MM.1S (cell line): ENCODE data around the gene CEP250.

ENCODE experiments used
- DNase-seq: peaks from one replicate; pipeline ENCODE4 v3.0.0-alpha.2; 2015
- H2AFZ ChIP-seq: fragments of 300-600 bp; sonication (generic); 2 replicates; pipeline ENCODE4 v1.6.0; 2016; ENCODE audit warnings: antibody characterized with exemption, low read length
- H3F3A ChIP-seq: fragments of 300-600 bp; sonication (generic); 2 replicates; pipeline ENCODE4 v1.6.1; 2016; ENCODE audit warnings: mild to moderate bottlenecking, antibody characterized with exemption, low read length, moderate library complexity, mixed read lengths; ENCODE audit not compliant: insufficient read depth
- H3K27ac ChIP-seq: fragments of 300-600 bp; sonication (generic); 2 replicates; pipeline ENCODE4 v1.5.1; 2016; ENCODE audit warnings: mild to moderate bottlenecking, low read length
- H3K27me3 ChIP-seq: fragments of 300-600 bp; sonication (generic); replicated peaks from 2 replicates; pipeline ENCODE4 v1.6.0; 2016; ENCODE audit warnings: low read length; ENCODE audit not compliant: insufficient read depth
- H3K36me3 ChIP-seq: fragments of 300-600 bp; sonication (generic); replicated peaks from 2 replicates; pipeline ENCODE4 v1.6.1; 2016; ENCODE audit warnings: mild to moderate bottlenecking, low read length, mixed read lengths; ENCODE audit not compliant: insufficient read depth
- H3K4me1 ChIP-seq: fragments of 300-600 bp; sonication (generic); 2 replicates; pipeline ENCODE4 v1.6.1; 2016; ENCODE audit warnings: low read length, mixed read lengths
- H3K4me2 ChIP-seq: fragments of 300-600 bp; sonication (generic); 2 replicates; pipeline ENCODE4 v1.6.0; 2016; ENCODE audit warnings: low read depth, low read length
- H3K4me3 ChIP-seq: fragments of 300-600 bp; sonication (generic); 2 replicates; pipeline ENCODE4 v1.5.1; 2016; ENCODE audit warnings: low read length, mixed read lengths
- H3K79me2 ChIP-seq: fragments of 300-600 bp; sonication (generic); 2 replicates; pipeline ENCODE4 v1.6.1; 2016; ENCODE audit warnings: mixed run types, low read length, mixed read lengths
- H3K9ac ChIP-seq: fragments of 300-600 bp; sonication (generic); 2 replicates; pipeline ENCODE4 v1.6.1; 2016; ENCODE audit warnings: low read length, mixed read lengths
- H3K9me2 ChIP-seq: fragments of 300-600 bp; sonication (generic); replicated peaks from 2 replicates; pipeline ENCODE4 v1.6.1; 2016; ENCODE audit warnings: mild to moderate bottlenecking, low read length, mixed read lengths; ENCODE audit not compliant: insufficient read depth
- H3K9me3 ChIP-seq: fragments of 300-600 bp; sonication (generic); replicated peaks from 2 replicates; pipeline ENCODE4 v1.6.1; 2016; ENCODE audit warnings: mild to moderate bottlenecking, low read length, mixed read lengths; ENCODE audit not compliant: insufficient read depth
- H4K20me1 ChIP-seq: fragments of 300-600 bp; sonication (generic); 2 replicates; pipeline ENCODE4 v1.6.1; 2016; ENCODE audit warnings: mild to moderate bottlenecking, low read length, moderate library complexity, mixed read lengths; ENCODE audit not compliant: insufficient read depth
- CTCF ChIP-seq: fragments of 300-600 bp; sonication (generic); IDR thresholded peaks from 2 replicates; pipeline ENCODE4 v1.5.1; 2016; ENCODE audit warnings: antibody characterized with exemption, low read length, mixed read lengths
- EZH2 ChIP-seq: fragments of 300-600 bp; sonication (generic); optimal IDR thresholded peaks from 2 replicates; pipeline ENCODE3; 2017; ENCODE audit warnings: low read depth, mild to moderate bottlenecking, antibody characterized with exemption, low read length, mixed read lengths
- EZH2phosphoT487 ChIP-seq: fragments of 300-600 bp; sonication (generic); IDR thresholded peaks from 2 replicates; pipeline ENCODE4 v1.6.1; 2018; ENCODE audit warnings: antibody characterized with exemption, low read length

The CEP250 gene

GRCh38 chr20:35560541-35560940 is 105.1 kb downstream of the CEP250 start:
- H3F3A ChIP-seq = no peaks in the 10 kb centered on the region
- no peak overlapping the region for H3K27ac ChIP-seq
- H3K4me1 ChIP-seq = no peaks in the 10 kb centered on the region
- no peaks in the 10 kb centered on the region for H3K36me3 ChIP-seq
- H3K9ac ChIP-seq = no peak overlapping the region
- no peak overlapping the region for H3K4me2 ChIP-seq
- no peaks in the 10 kb centered on the region for H3K79me2 ChIP-seq
- no peak overlapping the region for H2AFZ ChIP-seq
- no peaks in the 10 kb centered on the region for H4K20me1 ChIP-seq
- H3K27me3 ChIP-seq = no peaks in the 10 kb centered on the region
- DNase-seq = no peak
- no peaks in the 10 kb centered on the region for H3K9me3 ChIP-seq
- no peaks in the 10 kb centered on the region for H3K9me2 ChIP-seq
- TF ChIP-seq EZH2phosphoT487 (no peak), EZH2 (no peak), CTCF (no peak)
- no peak overlapping the region for H3K4me3 ChIP-seq

- Histone ChIP-seq H3K36me3 (no peaks in the 10 kb centered on the region), H4K20me1 (no peaks in the 10 kb centered on the region), H3K4me1 (no peaks in the 10 kb centered on the region), H3K27ac (no peak overlapping the region), H3K9me3 (no peaks in the 10 kb centered on the region), H3K79me2 (no peaks in the 10 kb centered on the region), H3K4me2 (no peak overlapping the region), H3K4me3 (no peak overlapping the region), H3F3A (no peaks in the 10 kb centered on the region), H2AFZ (no peak overlapping the region), H3K27me3 (no peaks in the 10 kb centered on the region), H3K9me2 (no peaks in the 10 kb centered on the region), H3K9ac (no peak overlapping the region)
- DNase-seq = peak; percentile 37
- TF ChIP-seq EZH2 = no peak
- TF ChIP-seq CTCF = peak; percentile 24
Observed at GRCh38 chr20:35561268-35561667, 105.9 kb downstream of the CEP250 start.

GRCh38 chr20:35561671-35562070 is 106.3 kb downstream of the CEP250 start:
- no peak overlapping the region for H3K4me2 ChIP-seq
- DNase-seq = no peak
- no peaks in the 10 kb centered on the region for H4K20me1 ChIP-seq
- no peak for TF ChIP-seq EZH2
- no peak for TF ChIP-seq EZH2phosphoT487
- TF ChIP-seq CTCF = no peak
- H3K27ac ChIP-seq = no peak overlapping the region
- no peaks in the 10 kb centered on the region for H3K9me2 ChIP-seq
- H3K4me1 ChIP-seq = no peaks in the 10 kb centered on the region
- H3K27me3 ChIP-seq = no peaks in the 10 kb centered on the region
- no peaks in the 10 kb centered on the region for H3K79me2 ChIP-seq
- H3K9ac ChIP-seq = no peak overlapping the region
- H3F3A ChIP-seq = no peaks in the 10 kb centered on the region
- H3K9me3 ChIP-seq = no peaks in the 10 kb centered on the region
- no peak overlapping the region for H3K4me3 ChIP-seq
- H3K36me3 ChIP-seq = no peaks in the 10 kb centered on the region
- no peak overlapping the region for H2AFZ ChIP-seq
